K562 (cell line): ENCODE measurements around the gene GANAB.

Source experiments
- BHLHE40 ChIP-seq: IDR thresholded peaks from 2 replicates; pipeline ENCODE4 v1.6.1; 2011; ENCODE audit warnings: low read length, improper control_type of control experiment
- CTCF ChIP-seq, 3 experiments: IDR thresholded peaks in 2 of 3; conservative IDR thresholded peaks in 1 of 3; 2 replicates each; pipeline ENCODE4 v1.5.1; 2011 to 2012; ENCODE audit warnings: low read length in 3 of 3, mild to moderate bottlenecking in 3 of 3, control low read depth in 2 of 3, improper control_type of control experiment in 1 of 3, inconsistent platforms in 1 of 3, low read depth in 1 of 3, mixed read lengths in 1 of 3, moderate library complexity in 1 of 3; ENCODE audit not compliant: insufficient read depth in 2 of 3
- EZH2 ChIP-seq: IDR thresholded peaks from 2 replicates; pipeline ENCODE4 v1.6.1; 2012; ENCODE audit warnings: low read depth, mild to moderate bottlenecking, inconsistent platforms, low read length, borderline replicate concordance
- FOXA1 ChIP-seq: fragments of 450-650 bp; IDR thresholded peaks from 2 replicates; pipeline ENCODE4 v1.6.1; 2016; ENCODE audit warnings: mild to moderate bottlenecking, borderline replicate concordance
- FOXP1 ChIP-seq: sonication (generic); formaldehyde crosslinking; IDR thresholded peaks from 2 replicates; pipeline ENCODE4 v1.8.0; 2022; ENCODE audit warnings: mild to moderate bottlenecking, missing genetic modification reagents
- FOXP4 ChIP-seq: sonication (generic); formaldehyde crosslinking; IDR thresholded peaks from 2 replicates; pipeline ENCODE4 v1.8.0; 2022; ENCODE audit warnings: mild to moderate bottlenecking, missing genetic modification reagents, borderline replicate concordance
- HBP1 ChIP-seq: fragments of 450-650 bp; formaldehyde crosslinking; IDR thresholded peaks from 2 replicates; pipeline ENCODE4 v1.4.0; 2022; ENCODE audit warnings: missing genetic modification characterization
- MAX ChIP-seq: sonication (generic); formaldehyde crosslinking; IDR thresholded peaks from 2 replicates; pipeline ENCODE4 v1.9.0; 2022; ENCODE audit warnings: mild to moderate bottlenecking, missing genetic modification reagents
- POLR3A ChIP-seq: IDR thresholded peaks from 2 replicates; pipeline ENCODE4 v1.6.1; 2011; ENCODE audit warnings: borderline replicate concordance, mild to moderate bottlenecking, moderate library complexity; ENCODE audit not compliant: insufficient read length, insufficient read depth; ENCODE audit errors: extremely low read depth
- RCOR1 ChIP-seq, 2 experiments: IDR thresholded peaks; 2 replicates each; pipeline ENCODE4 v1.6.1; 2012; ENCODE audit warnings: low read depth in 2 of 2, low read length in 2 of 2, borderline replicate concordance in 1 of 2, improper control_type of control experiment in 1 of 2
- ZNF431 ChIP-seq: sonication (generic); formaldehyde crosslinking; IDR thresholded peaks from 2 replicates; pipeline ENCODE4 v1.8.0; 2022; ENCODE audit warnings: mild to moderate bottlenecking, missing genetic modification reagents
- ZNF586 ChIP-seq: fragments of 450-650 bp; formaldehyde crosslinking; conservative IDR thresholded peaks from 2 replicates; pipeline ENCODE4 v1.4.0; 2020; ENCODE audit warnings: mild to moderate bottlenecking, moderate library complexity

GRCh38 chr11:62665599-62666258 is 19.3 kb upstream of the GANAB start:
- TF ChIP-seq HBP1 (CRISPR knock-in tag): no peak
- TF ChIP-seq BHLHE40: no peak
- no peak for TF ChIP-seq CTCF (IDR thresholded peaks at IDR 0.05 in 2 of 3, conservative IDR thresholded peaks at IDR 0.05 in 1 of 3; ENCODE audit: insufficient read depth in 2 of 3, low read depth in 1 of 3, low read length in 3 of 3)
- no peak for TF ChIP-seq RCOR1 (IDR thresholded peaks at IDR 0.05; ENCODE audit: borderline replicate concordance in 1 of 2, low read depth in 2 of 2, low read length in 2 of 2)
- no peak for TF ChIP-seq FOXA1
- no peak for TF ChIP-seq EZH2
- TF ChIP-seq ZNF431: no peak
- no peak; the same call in 1 of the 2 replicates for TF ChIP-seq MAX (CRISPR knock-in tag)
- TF ChIP-seq POLR3A: no peak
- TF ChIP-seq FOXP1: 0 out of 2 replicates have a peak, but pooled peaks have one; percentile 36
- TF ChIP-seq ZNF586: no peak
- TF ChIP-seq FOXP4 (CRISPR knock-in tag): no peak
